A673 (cell line): ENCODE results near the gene STAB2. TPM values are rescaled to one million over a fixed set of nuclear protein-coding genes. Genes with fewer than 3 reads are reported as not detected.
"Not testable (repeated sequence)": the region's sequence is repeated elsewhere in the genome, so short reads cannot be mapped to it uniquely, and the experiment has no call there.

Experiments
- BruUV-seq: library from RNA; stranded (reverse); fragments of 400-500 nt; replicated peaks from 2 replicates; lab custom pipeline; 2021; lab: Mats Ljungman, UMichigan
- CTCF ChIA-PET: fragments of 300-600 bp; sonication (Branson Sonifier 250); formaldehyde crosslinking; loops from one replicate; lab custom pipeline; 2022; ENCODE audit warnings: antibody characterized with exemption; lab: Charles Lee
- POLR2A ChIA-PET: fragments of 300-600 bp; sonication (Branson Sonifier 250); formaldehyde crosslinking; loops from one replicate; lab custom pipeline; 2022; ENCODE audit warnings: antibody characterized with exemption; ENCODE audit not compliant: low non-redundant PET; lab: Charles Lee
- DNase-seq: peaks from one replicate; pipeline ENCODE4 v3.0.0-alpha.2; 2015; ENCODE audit warnings: low spot score
- H3K27ac ChIP-seq: fragments of 200-600 bp; sonication (generic); 2 replicates; pipeline ENCODE4 v1.5.1; 2016; ENCODE audit warnings: mixed run types, low read depth, mild to moderate bottlenecking, mixed read lengths, antibody characterized with exemption, low read length; ENCODE audit not compliant: poor library complexity, severe bottlenecking
- H3K27me3 ChIP-seq: fragments of 200-600 bp; sonication (generic); replicated peaks from 2 replicates; pipeline ENCODE4 v1.6.1; 2017; ENCODE audit warnings: mixed run types, low read depth, mild to moderate bottlenecking, mixed read lengths, antibody characterized with exemption, low read length; ENCODE audit not compliant: insufficient read depth, poor library complexity
- H3K36me3 ChIP-seq: fragments of 200-600 bp; sonication (generic); 2 replicates; pipeline ENCODE4 v1.6.1; 2016; ENCODE audit warnings: mixed run types, mild to moderate bottlenecking, mixed read lengths, antibody characterized with exemption, low read length; ENCODE audit not compliant: insufficient read depth, poor library complexity, severe bottlenecking
- H3K4me1 ChIP-seq: fragments of 200-600 bp; sonication (generic); 2 replicates; pipeline ENCODE4 v1.6.1; 2017; ENCODE audit warnings: mixed run types, mild to moderate bottlenecking, mixed read lengths, antibody characterized with exemption, low read length; ENCODE audit not compliant: insufficient read depth, poor library complexity, severe bottlenecking
- H3K4me3 ChIP-seq: fragments of 200-600 bp; sonication (generic); 2 replicates; pipeline ENCODE4 v1.5.1; 2016; ENCODE audit warnings: low read depth, mixed run types, mild to moderate bottlenecking, mixed read lengths, low read length; ENCODE audit not compliant: poor library complexity, severe bottlenecking
- H3K9me3 ChIP-seq: fragments of 200-600 bp; sonication (generic); 2 replicates; pipeline ENCODE4 v1.6.1; 2016; ENCODE audit warnings: mixed run types, low read depth, mild to moderate bottlenecking, mixed read lengths, antibody characterized with exemption, low read length; ENCODE audit not compliant: poor library complexity, severe bottlenecking
- EZH2 ChIP-seq: fragments of 200-600 bp; sonication (generic); IDR thresholded peaks from 2 replicates; pipeline ENCODE4 v1.6.1; 2017; ENCODE audit warnings: borderline replicate concordance, low read depth, mild to moderate bottlenecking, mixed read lengths, antibody characterized with exemption, low read length; ENCODE audit not compliant: poor library complexity, severe bottlenecking
- intact Hi-C: fragments of 100-400 bp; cut with micrococcal nuclease; formaldehyde crosslinking; loops from one replicate; pipeline ENCODE4 v1.10.0; 2022; ENCODE audit not compliant: unreplicated experiment
- total RNA-seq: library from RNA; stranded (reverse); gene quantifications from 2 replicates; pipeline ENCODE4 v1.2.3, GENCODE V29; 2021
- TF ChIP-seq, protein P1 (sequence below): fragments of 300-800, 200-600 bp; sonication (generic); conservative IDR thresholded peaks from 2 replicates; pipeline ENCODE4 v1.5.1; 2017; ENCODE audit warnings: low read depth, mild to moderate bottlenecking, antibody characterized with exemption, low read length, moderate library complexity, mixed read lengths

The STAB2 gene
- total RNA-seq, 1 experiment from 2014 or later: not detected

DNA sequence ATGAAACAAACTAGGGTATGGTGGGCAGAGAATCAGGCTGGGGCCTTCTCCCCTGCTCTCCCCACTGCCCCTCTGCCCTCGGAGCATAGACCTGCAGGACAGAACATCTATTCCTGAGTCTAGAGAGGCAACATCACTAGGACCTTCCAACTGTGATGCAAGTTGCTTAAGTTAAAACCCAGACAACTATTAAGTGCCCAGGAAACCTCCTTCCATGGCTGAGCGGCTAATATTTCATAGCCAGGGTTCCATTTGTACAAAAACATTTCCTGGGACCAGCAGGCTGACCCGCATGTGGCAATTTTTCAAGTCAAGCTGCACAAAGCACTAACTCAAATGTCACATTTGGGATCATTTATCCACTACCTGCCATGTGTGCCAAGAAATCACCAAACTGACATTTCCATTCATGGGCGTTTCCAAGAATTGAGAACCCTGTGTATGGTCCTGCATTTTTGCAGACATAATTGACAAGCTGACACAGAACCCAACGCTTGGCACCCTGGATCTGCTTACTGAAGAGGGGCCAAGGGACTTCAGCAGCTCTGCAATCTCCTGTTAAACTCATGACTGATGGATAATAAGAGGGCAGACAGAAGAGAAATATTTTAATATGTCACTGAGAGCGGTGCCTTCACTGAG is 221.3 kb downstream of the STAB2 start:
- Histone ChIP-seq H3K9me3 (no peaks in the 10 kb centered on the region), H3K27ac (no peak overlapping the region), H3K4me1 (peaks cover 5% of the 10 kb centered on the region), H3K36me3 (peaks cover 7% of the 10 kb centered on the region), H3K4me3 (no peak overlapping the region), H3K27me3 (no peaks in the 10 kb centered on the region)
- CTCF ChIA-PET: no interaction called here
- TF ChIP-seq, protein P1, sequence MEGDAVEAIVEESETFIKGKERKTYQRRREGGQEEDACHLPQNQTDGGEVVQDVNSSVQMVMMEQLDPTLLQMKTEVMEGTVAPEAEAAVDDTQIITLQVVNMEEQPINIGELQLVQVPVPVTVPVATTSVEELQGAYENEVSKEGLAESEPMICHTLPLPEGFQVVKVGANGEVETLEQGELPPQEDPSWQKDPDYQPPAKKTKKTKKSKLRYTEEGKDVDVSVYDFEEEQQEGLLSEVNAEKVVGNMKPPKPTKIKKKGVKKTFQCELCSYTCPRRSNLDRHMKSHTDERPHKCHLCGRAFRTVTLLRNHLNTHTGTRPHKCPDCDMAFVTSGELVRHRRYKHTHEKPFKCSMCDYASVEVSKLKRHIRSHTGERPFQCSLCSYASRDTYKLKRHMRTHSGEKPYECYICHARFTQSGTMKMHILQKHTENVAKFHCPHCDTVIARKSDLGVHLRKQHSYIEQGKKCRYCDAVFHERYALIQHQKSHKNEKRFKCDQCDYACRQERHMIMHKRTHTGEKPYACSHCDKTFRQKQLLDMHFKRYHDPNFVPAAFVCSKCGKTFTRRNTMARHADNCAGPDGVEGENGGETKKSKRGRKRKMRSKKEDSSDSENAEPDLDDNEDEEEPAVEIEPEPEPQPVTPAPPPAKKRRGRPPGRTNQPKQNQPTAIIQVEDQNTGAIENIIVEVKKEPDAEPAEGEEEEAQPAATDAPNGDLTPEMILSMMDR: no peak
- TF ChIP-seq EZH2: no peak
- intact Hi-C loops: no loop called here
- POLR2A ChIA-PET: no interaction called here
- no TSS peak for BruUV-seq
- DNase-seq: no peak

- Histone ChIP-seq H3K27ac (no peak overlapping the region), H3K4me3 (no peak overlapping the region), H3K27me3 (no peaks in the 10 kb centered on the region), H3K36me3 (peaks cover 7% of the 10 kb centered on the region), H3K4me1 (peaks cover 9% of the 10 kb centered on the region), H3K9me3 (no peaks in the 10 kb centered on the region)
- DNase-seq: no peak
- POLR2A ChIA-PET: no interaction called here
- TF ChIP-seq, protein P1: no peak
- no peak for TF ChIP-seq EZH2
- BruUV-seq: no TSS peak
- CTCF ChIA-PET: no interaction called here
- intact Hi-C loops: no loop called here
Observed at GRCh38 chr12:103809154-103809553, 222.1 kb downstream of the STAB2 start.

DNA sequence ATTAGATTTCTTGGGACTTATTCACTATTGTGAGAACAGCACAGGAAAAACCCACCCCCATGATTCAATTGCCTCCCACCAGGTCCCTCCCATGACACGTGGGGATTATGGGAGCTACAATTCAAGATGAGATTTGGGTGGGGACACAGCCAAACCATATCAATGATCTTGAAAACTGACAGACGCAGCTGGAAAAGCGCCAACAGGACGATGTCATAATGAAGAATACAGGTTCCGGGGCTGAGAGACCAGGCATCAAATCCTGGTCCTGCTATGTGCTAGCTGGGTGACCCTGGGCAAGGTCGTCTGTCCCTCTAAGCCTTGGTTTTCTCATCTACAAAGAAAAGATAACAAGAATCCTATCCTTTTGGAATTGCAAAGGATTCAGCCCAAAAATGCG is 222.6 kb downstream of the STAB2 start:
- POLR2A ChIA-PET: interaction anchor here (0.6 kb wide), 1 partner anchor 1802 kb away, joined by 3 read pairs; no protein-coding TSS in a partner anchor
- H3K9me3 ChIP-seq, CTCF ChIA-PET, H3K27ac ChIP-seq, DNase-seq, H3K36me3 ChIP-seq, BruUV-seq, intact Hi-C loops, H3K4me3 ChIP-seq, H3K27me3 ChIP-seq: not testable (repeated sequence)
- peaks cover 13% of the 10 kb centered on the region for H3K4me1 ChIP-seq

- intact Hi-C loops: no loop called here
- Histone ChIP-seq H3K4me1 (peaks cover 12% of the 10 kb centered on the region), H3K9me3 (no peaks in the 10 kb centered on the region), H3K4me3 (no peak overlapping the region), H3K36me3 (peaks cover 7% of the 10 kb centered on the region), H3K27me3 (no peaks in the 10 kb centered on the region), H3K27ac (no peak overlapping the region)
- no TSS peak for BruUV-seq
- no peak for DNase-seq
- TF ChIP-seq, protein P1: no peak
- no peak for TF ChIP-seq EZH2
- ChIA-PET CTCF (no interaction called here), POLR2A (interaction anchor here (0.6 kb wide), 1 partner anchor 1802 kb away, joined by 3 read pairs; no protein-coding TSS in a partner anchor)
Observed at GRCh38 chr12:103810111-103810510, 223.0 kb downstream of the STAB2 start.
